H9 (cell line): Measurements from ENCODE around the gene MAGEB17. TPM values are rescaled to one million over a fixed set of nuclear protein-coding genes. Genes with fewer than 3 reads are reported as not detected.
A peak's percentile ranks its signal among the peaks of the same experiment; 100 is the strongest.

Source experiments
- DNase-seq: peaks from one replicate; pipeline ENCODE4 v3.0.0-alpha.2; 2017
- H2AFZ ChIP-seq: one replicate; pipeline ENCODE4 v1.6.1; 2013; ENCODE audit warnings: mild to moderate bottlenecking, low read length, control low read depth, moderate library complexity
- H2AK5ac ChIP-seq: 2 replicates; pipeline ENCODE4 v1.6.1; 2013; ENCODE audit warnings: low read length, control low read depth, mixed read lengths; ENCODE audit not compliant: insufficient read length
- H2BK120ac ChIP-seq: one replicate; pipeline ENCODE4 v1.6.1; 2013; ENCODE audit warnings: low read depth, mild to moderate bottlenecking, low read length, control low read depth, inconsistent platforms; ENCODE audit not compliant: poor library complexity, severe bottlenecking
- H2BK12ac ChIP-seq: 2 replicates; pipeline ENCODE4 v1.6.1; 2013; ENCODE audit warnings: low read length, control low read depth, mixed read lengths, low read depth; ENCODE audit not compliant: insufficient read length
- H2BK15ac ChIP-seq: 2 replicates; pipeline ENCODE4 v1.6.1; 2013; ENCODE audit warnings: low read depth, low read length, control low read depth
- H2BK20ac ChIP-seq: one replicate; pipeline ENCODE4 v1.6.1; 2013; ENCODE audit warnings: low read depth, mild to moderate bottlenecking, low read length, control low read depth, inconsistent platforms; ENCODE audit not compliant: poor library complexity, severe bottlenecking
- H2BK5ac ChIP-seq: 2 replicates; pipeline ENCODE4 v1.6.1; 2013; ENCODE audit warnings: low read length, control low read depth, mixed read lengths; ENCODE audit not compliant: insufficient read length
- H3K14ac ChIP-seq: 2 replicates; pipeline ENCODE4 v1.6.1; 2013; ENCODE audit warnings: low read length, control low read depth; ENCODE audit not compliant: insufficient read depth
- H3K18ac ChIP-seq: 2 replicates; pipeline ENCODE4 v1.6.1; 2013; ENCODE audit warnings: low read depth, mild to moderate bottlenecking, mixed read lengths, low read length, control low read depth; ENCODE audit not compliant: insufficient read length
- H3K23ac ChIP-seq: 2 replicates; pipeline ENCODE4 v1.6.1; 2013; ENCODE audit warnings: low read length, control low read depth, mixed read lengths, low read depth; ENCODE audit not compliant: insufficient read length
- H3K23me2 ChIP-seq: 2 replicates; pipeline ENCODE4 v1.6.1; 2013; ENCODE audit warnings: low read depth, mild to moderate bottlenecking, mixed read lengths, low read length, control low read depth; ENCODE audit not compliant: insufficient read length, poor library complexity, severe bottlenecking
- H3K27ac ChIP-seq: 2 replicates; pipeline ENCODE4 v1.5.1; 2013; ENCODE audit warnings: low read length, control low read depth, mixed read lengths, low read depth; ENCODE audit not compliant: insufficient read length
- H3K27me3 ChIP-seq: 2 replicates; pipeline ENCODE4 v1.6.1; 2013; ENCODE audit warnings: low read length, control low read depth, inconsistent platforms; ENCODE audit not compliant: insufficient read depth
- H3K4ac ChIP-seq: 2 replicates; pipeline ENCODE4 v1.6.1; 2013; ENCODE audit warnings: low read depth, mild to moderate bottlenecking, control low read depth, inconsistent platforms, low read length, moderate library complexity
- H3K4me1 ChIP-seq: 2 replicates; pipeline ENCODE4 v1.6.1; 2013; ENCODE audit warnings: low read length, control low read depth, inconsistent platforms; ENCODE audit not compliant: insufficient read depth
- H3K4me2 ChIP-seq: 2 replicates; pipeline ENCODE4 v1.6.1; 2013; ENCODE audit warnings: low read length, control low read depth, mixed read lengths; ENCODE audit not compliant: insufficient read length, insufficient read depth
- H3K56ac ChIP-seq: 2 replicates; pipeline ENCODE4 v1.6.1; 2013; ENCODE audit warnings: low read depth, mild to moderate bottlenecking, mixed read lengths, low read length, control low read depth; ENCODE audit not compliant: insufficient read length
- H3K79me1 ChIP-seq: 2 replicates; pipeline ENCODE4 v1.6.1; 2013; ENCODE audit warnings: low read depth, mild to moderate bottlenecking, moderate library complexity, low read length, control low read depth, inconsistent platforms; ENCODE audit not compliant: insufficient read depth, poor library complexity, severe bottlenecking
- H3K79me2 ChIP-seq: 2 replicates; pipeline ENCODE4 v1.6.1; 2013; ENCODE audit warnings: low read length, control low read depth, inconsistent platforms; ENCODE audit not compliant: insufficient read depth
- H3K9ac ChIP-seq: 2 replicates; pipeline ENCODE4 v1.6.1; 2013; ENCODE audit warnings: low read length, control low read depth, mixed read lengths; ENCODE audit not compliant: insufficient read length; ENCODE audit errors: extremely low read depth
- H3K9me3 ChIP-seq: one replicate; pipeline ENCODE4 v1.6.1; 2013; ENCODE audit warnings: low read depth, low read length, inconsistent platforms; ENCODE audit not compliant: control insufficient read depth
- H3T11ph ChIP-seq: one replicate; pipeline ENCODE4 v1.6.1; 2013; ENCODE audit warnings: mild to moderate bottlenecking, low read length, control low read depth, inconsistent platforms
- H4K20me1 ChIP-seq: one replicate; pipeline ENCODE4 v1.6.1; 2013; ENCODE audit not compliant: control insufficient read depth, insufficient read length, insufficient read depth
- H4K5ac ChIP-seq: 2 replicates; pipeline ENCODE4 v1.6.1; 2013; ENCODE audit warnings: low read depth, mild to moderate bottlenecking, mixed read lengths, low read length, control low read depth; ENCODE audit not compliant: insufficient read length
- H4K8ac ChIP-seq: replicated peaks from 2 replicates; pipeline ENCODE4 v1.6.1; 2013; ENCODE audit warnings: low read length, control low read depth, mixed read lengths, low read depth; ENCODE audit not compliant: insufficient read length
- H4K91ac ChIP-seq: 2 replicates; pipeline ENCODE4 v1.6.1; 2013; ENCODE audit warnings: low read depth, mild to moderate bottlenecking, moderate library complexity, mixed read lengths, low read length, control low read depth; ENCODE audit not compliant: insufficient read length
- H3K27ac Mint-ChIP-seq, 3 experiments: 2 replicates in 2 of 3; 3 replicates in 1 of 3; pipeline ENCODE4 v1.8.0; 2020 to 2021; ENCODE audit warnings: mixed read lengths in 3 of 3, mild to moderate bottlenecking in 1 of 3, moderate library complexity in 1 of 3
- H3K27me3 Mint-ChIP-seq: 2 replicates; pipeline ENCODE4 v1.8.0; 2021; ENCODE audit warnings: low read depth, mild to moderate bottlenecking, moderate library complexity, mixed read lengths
- H3K36me3 Mint-ChIP-seq, 3 experiments: 2 replicates in 2 of 3; 3 replicates in 1 of 3; pipeline ENCODE4 v1.8.0; 2020 to 2021; ENCODE audit warnings: low read depth in 3 of 3, mixed read lengths in 3 of 3; ENCODE audit not compliant: insufficient read depth in 1 of 3
- H3K4me1 Mint-ChIP-seq, 2 experiments: 2 replicates each; pipeline ENCODE4 v1.8.0; 2020; ENCODE audit warnings: mixed read lengths in 2 of 2
- H3K4me3 Mint-ChIP-seq, 2 experiments: 2 replicates in 1 of 2; 3 replicates in 1 of 2; pipeline ENCODE4 v1.8.0; 2020 to 2021; ENCODE audit warnings: mild to moderate bottlenecking in 2 of 2, mixed read lengths in 2 of 2, moderate library complexity in 1 of 2
- H3K9me3 Mint-ChIP-seq, 2 experiments: 2 replicates in 1 of 2; 3 replicates in 1 of 2; pipeline ENCODE4 v1.8.0; 2020; ENCODE audit warnings: mild to moderate bottlenecking in 2 of 2, mixed read lengths in 2 of 2, moderate library complexity in 1 of 2
- CTCF ChIP-seq: fragments of 200-600 bp; sonication (generic); conservative IDR thresholded peaks from 3 replicates; pipeline ENCODE4 v1.8.0; 2021; ENCODE audit warnings: antibody characterized with exemption, mild to moderate bottlenecking
- WGBS: extraction: QIAGEN DNeasy Blood & Tissue Kit; methylation state at CpG from one replicate; pipeline ENCODE4 v1.1.7; 2013; ENCODE audit warnings: missing lambda C conversion rate, low lambda C conversion rate, mixed read lengths; ENCODE audit not compliant: insufficient read length; ENCODE audit errors: extremely low coverage; 5-methylcytosine and 5-hydroxymethylcytosine counted together
- total RNA-seq: library from RNA; stranded (reverse); gene quantifications from 2 replicates; pipeline ENCODE4 v1.2.1, GENCODE V29; 2021

MAGEB17 gene
- total RNA-seq, 1 experiment from 2014 or later: 0.74 TPM

DNA sequence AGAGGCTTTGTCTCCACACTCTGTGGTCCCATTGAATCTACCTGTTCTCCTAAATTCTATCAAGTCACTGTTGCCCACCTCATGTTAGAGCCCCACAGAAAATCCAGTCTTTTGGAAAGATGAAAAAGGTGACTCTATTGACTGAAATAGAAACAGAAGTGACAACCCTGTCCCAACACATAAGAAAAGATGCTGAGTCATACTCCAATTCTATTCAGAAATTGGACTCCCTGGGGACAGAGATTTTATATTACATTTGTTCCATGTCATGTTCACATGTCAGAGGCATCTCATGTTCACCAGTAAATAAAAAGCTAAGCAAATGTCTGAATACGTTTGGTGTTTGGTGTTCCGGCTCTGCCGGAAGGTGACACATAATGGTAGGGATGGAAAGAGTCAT, 46.9 kb upstream of the MAGEB17 start:
- Mint-ChIP-seq H3K27me3 (no peaks in the 10 kb centered on the region), H3K4me3 (no peak overlapping the region), H3K36me3 (peaks cover 21 to 34% (median 29%) of the 10 kb centered on the region in 3 experiments), H3K27ac (peak overlapping the region in 1 of 3 experiments; percentile 7; a peak in 1 of 7 replicates), H3K9me3 (peaks cover 28 to 31% of the 10 kb centered on the region in 2 experiments), H3K4me1 (peaks cover 26 to 34% of the 10 kb centered on the region in 2 experiments)
- TF ChIP-seq CTCF: no peak
- no CpG with 5 or more reads among the region's 3 CpGs for WGBS
- Histone ChIP-seq H2BK12ac (no peak overlapping the region), H4K20me1 (no peaks in the 10 kb centered on the region), H3K4me2 (no peak overlapping the region), H3T11ph (no peak overlapping the region), H3K9ac (no peak overlapping the region), H2BK5ac (no peak overlapping the region), H3K9me3 (peaks cover 6% of the 10 kb centered on the region), H3K79me2 (peaks cover 16% of the 10 kb centered on the region), H2AK5ac (no peak overlapping the region), H3K23ac (no peak overlapping the region), H3K14ac (no peak overlapping the region), H3K23me2 (no peaks in the 10 kb centered on the region), H2BK15ac (no peak overlapping the region), H4K5ac (no peak overlapping the region), H3K4ac (no peak overlapping the region), H2BK20ac (no peak overlapping the region), H3K56ac (no peak overlapping the region), H4K8ac (no peak overlapping the region), H2BK120ac (no peak overlapping the region), H4K91ac (no peak overlapping the region), H3K4me1 (peaks cover 2% of the 10 kb centered on the region; the same call in 1 of the 2 replicates), H3K18ac (no peak overlapping the region), H3K27ac (no peak overlapping the region), H3K79me1 (no peaks in the 10 kb centered on the region), H3K27me3 (no peaks in the 10 kb centered on the region), H2AFZ (no peak overlapping the region)
- no peak for DNase-seq
